NCI-H187 (cell line): ENCODE results near the gene RPUSD4.
"Not testable (repeated sequence)": the region's sequence is repeated elsewhere in the genome, so short reads cannot be mapped to it uniquely, and the experiment has no call there.

Experiments used
- DNase-seq, 2 experiments: peaks; one replicate each; lab custom pipeline; 2025; lab: John Stamatoyannopoulos, UW

Gene RPUSD4

GRCh38 chr11:126211236-126212088 is at the start of gene RPUSD4, which contains the start of gene FAM118B:
Gene RPUSD4 (minus strand): TSS chr11:126211650. CDS start chr11:126211638, 12 bp downstream.
Gene FAM118B (plus strand): TSS chr11:126211782. CDS start chr11:126235002, 23,220 bp downstream.
- DNase-seq: peak; percentile 86 to 92

GRCh38 chr11:126257764-126258163 is 46.3 kb upstream of the RPUSD4 start:
- no peak for DNase-seq

- DNase-seq: no peak
Observed at GRCh38 chr11:126257144-126257543, 45.7 kb upstream of the RPUSD4 start.

- DNase-seq: no peak
Observed at GRCh38 chr11:126256216-126256615, 44.8 kb upstream of the RPUSD4 start.

- DNase-seq: not testable (repeated sequence)
Observed at GRCh38 chr11:126255507-126255906, 44.1 kb upstream of the RPUSD4 start.

GRCh38 chr11:126254819-126255218 is 43.4 kb upstream of the RPUSD4 start:
- DNase-seq: no peak

GRCh38 chr11:126253265-126253664 is 41.8 kb upstream of the RPUSD4 start:
- no peak for DNase-seq

GRCh38 chr11:126246636-126247035 is 35.2 kb upstream of the RPUSD4 start:
- DNase-seq: no peak

GRCh38 chr11:126233391-126233790 is 21.9 kb upstream of the RPUSD4 start:
- DNase-seq: no peak

GRCh38 chr11:126232683-126233082 is 21.2 kb upstream of the RPUSD4 start:
- DNase-seq: no peak

GRCh38 chr11:126231725-126232459 is 20.4 kb upstream of the RPUSD4 start:
- no peak for DNase-seq

- DNase-seq: no peak
Observed at GRCh38 chr11:126229858-126230540, 18.5 kb upstream of the RPUSD4 start.

GRCh38 chr11:126226334-126227084 is 15.1 kb upstream of the RPUSD4 start:
- DNase-seq: no peak

- DNase-seq: no peak
Observed at GRCh38 chr11:126225295-126225665, 13.8 kb upstream of the RPUSD4 start.

GRCh38 chr11:126224647-126225294 is 13.3 kb upstream of the RPUSD4 start:
- DNase-seq: no peak

- no peak for DNase-seq
Observed at GRCh38 chr11:126219547-126219946, 8.1 kb upstream of the RPUSD4 start.

GRCh38 chr11:126217491-126217890 is 6.0 kb upstream of the RPUSD4 start:
- DNase-seq: no peak

- DNase-seq: no peak
Observed at GRCh38 chr11:126216526-126217305, 5.3 kb upstream of the RPUSD4 start.

- no peak for DNase-seq
Observed at GRCh38 chr11:126214841-126215240, 3.4 kb upstream of the RPUSD4 start.

- no peak for DNase-seq
Observed at GRCh38 chr11:126214441-126214840, 3.0 kb upstream of the RPUSD4 start.
